H9 (cell line): ENCODE data around the gene XG. TPM values are rescaled to one million over a fixed set of nuclear protein-coding genes. Genes with fewer than 3 reads are reported as not detected.
A peak's percentile ranks its signal among the peaks of the same experiment; 100 is the strongest.

Experiments used
- DNase-seq: peaks from one replicate; pipeline ENCODE4 v3.0.0-alpha.2; 2017
- H2AFZ ChIP-seq: one replicate; pipeline ENCODE4 v1.6.1; 2013; ENCODE audit warnings: mild to moderate bottlenecking, low read length, control low read depth, moderate library complexity
- H2AK5ac ChIP-seq: 2 replicates; pipeline ENCODE4 v1.6.1; 2013; ENCODE audit warnings: low read length, control low read depth, mixed read lengths; ENCODE audit not compliant: insufficient read length
- H2BK120ac ChIP-seq: one replicate; pipeline ENCODE4 v1.6.1; 2013; ENCODE audit warnings: low read depth, mild to moderate bottlenecking, low read length, control low read depth, inconsistent platforms; ENCODE audit not compliant: poor library complexity, severe bottlenecking
- H2BK12ac ChIP-seq: 2 replicates; pipeline ENCODE4 v1.6.1; 2013; ENCODE audit warnings: low read length, control low read depth, mixed read lengths, low read depth; ENCODE audit not compliant: insufficient read length
- H2BK15ac ChIP-seq: 2 replicates; pipeline ENCODE4 v1.6.1; 2013; ENCODE audit warnings: low read depth, low read length, control low read depth
- H2BK20ac ChIP-seq: one replicate; pipeline ENCODE4 v1.6.1; 2013; ENCODE audit warnings: low read depth, mild to moderate bottlenecking, low read length, control low read depth, inconsistent platforms; ENCODE audit not compliant: poor library complexity, severe bottlenecking
- H2BK5ac ChIP-seq: 2 replicates; pipeline ENCODE4 v1.6.1; 2013; ENCODE audit warnings: low read length, control low read depth, mixed read lengths; ENCODE audit not compliant: insufficient read length
- H3K14ac ChIP-seq: 2 replicates; pipeline ENCODE4 v1.6.1; 2013; ENCODE audit warnings: low read length, control low read depth; ENCODE audit not compliant: insufficient read depth
- H3K18ac ChIP-seq: 2 replicates; pipeline ENCODE4 v1.6.1; 2013; ENCODE audit warnings: low read depth, mild to moderate bottlenecking, mixed read lengths, low read length, control low read depth; ENCODE audit not compliant: insufficient read length
- H3K23ac ChIP-seq: 2 replicates; pipeline ENCODE4 v1.6.1; 2013; ENCODE audit warnings: low read length, control low read depth, mixed read lengths, low read depth; ENCODE audit not compliant: insufficient read length
- H3K23me2 ChIP-seq: 2 replicates; pipeline ENCODE4 v1.6.1; 2013; ENCODE audit warnings: low read depth, mild to moderate bottlenecking, mixed read lengths, low read length, control low read depth; ENCODE audit not compliant: insufficient read length, poor library complexity, severe bottlenecking
- H3K27ac ChIP-seq: 2 replicates; pipeline ENCODE4 v1.5.1; 2013; ENCODE audit warnings: low read length, control low read depth, mixed read lengths, low read depth; ENCODE audit not compliant: insufficient read length
- H3K27me3 ChIP-seq: 2 replicates; pipeline ENCODE4 v1.6.1; 2013; ENCODE audit warnings: low read length, control low read depth, inconsistent platforms; ENCODE audit not compliant: insufficient read depth
- H3K4ac ChIP-seq: 2 replicates; pipeline ENCODE4 v1.6.1; 2013; ENCODE audit warnings: low read depth, mild to moderate bottlenecking, control low read depth, inconsistent platforms, low read length, moderate library complexity
- H3K4me1 ChIP-seq: 2 replicates; pipeline ENCODE4 v1.6.1; 2013; ENCODE audit warnings: low read length, control low read depth, inconsistent platforms; ENCODE audit not compliant: insufficient read depth
- H3K4me2 ChIP-seq: 2 replicates; pipeline ENCODE4 v1.6.1; 2013; ENCODE audit warnings: low read length, control low read depth, mixed read lengths; ENCODE audit not compliant: insufficient read length, insufficient read depth
- H3K56ac ChIP-seq: 2 replicates; pipeline ENCODE4 v1.6.1; 2013; ENCODE audit warnings: low read depth, mild to moderate bottlenecking, mixed read lengths, low read length, control low read depth; ENCODE audit not compliant: insufficient read length
- H3K79me1 ChIP-seq: 2 replicates; pipeline ENCODE4 v1.6.1; 2013; ENCODE audit warnings: low read depth, mild to moderate bottlenecking, moderate library complexity, low read length, control low read depth, inconsistent platforms; ENCODE audit not compliant: insufficient read depth, poor library complexity, severe bottlenecking
- H3K79me2 ChIP-seq: 2 replicates; pipeline ENCODE4 v1.6.1; 2013; ENCODE audit warnings: low read length, control low read depth, inconsistent platforms; ENCODE audit not compliant: insufficient read depth
- H3K9ac ChIP-seq: 2 replicates; pipeline ENCODE4 v1.6.1; 2013; ENCODE audit warnings: low read length, control low read depth, mixed read lengths; ENCODE audit not compliant: insufficient read length; ENCODE audit errors: extremely low read depth
- H3K9me3 ChIP-seq: one replicate; pipeline ENCODE4 v1.6.1; 2013; ENCODE audit warnings: low read depth, low read length, inconsistent platforms; ENCODE audit not compliant: control insufficient read depth
- H3T11ph ChIP-seq: one replicate; pipeline ENCODE4 v1.6.1; 2013; ENCODE audit warnings: mild to moderate bottlenecking, low read length, control low read depth, inconsistent platforms
- H4K20me1 ChIP-seq: one replicate; pipeline ENCODE4 v1.6.1; 2013; ENCODE audit not compliant: control insufficient read depth, insufficient read length, insufficient read depth
- H4K5ac ChIP-seq: 2 replicates; pipeline ENCODE4 v1.6.1; 2013; ENCODE audit warnings: low read depth, mild to moderate bottlenecking, mixed read lengths, low read length, control low read depth; ENCODE audit not compliant: insufficient read length
- H4K8ac ChIP-seq: replicated peaks from 2 replicates; pipeline ENCODE4 v1.6.1; 2013; ENCODE audit warnings: low read length, control low read depth, mixed read lengths, low read depth; ENCODE audit not compliant: insufficient read length
- H4K91ac ChIP-seq: 2 replicates; pipeline ENCODE4 v1.6.1; 2013; ENCODE audit warnings: low read depth, mild to moderate bottlenecking, moderate library complexity, mixed read lengths, low read length, control low read depth; ENCODE audit not compliant: insufficient read length
- H3K27ac Mint-ChIP-seq, 3 experiments: 2 replicates in 2 of 3; 3 replicates in 1 of 3; pipeline ENCODE4 v1.8.0; 2020 to 2021; ENCODE audit warnings: mixed read lengths in 3 of 3, mild to moderate bottlenecking in 1 of 3, moderate library complexity in 1 of 3
- H3K27me3 Mint-ChIP-seq: 2 replicates; pipeline ENCODE4 v1.8.0; 2021; ENCODE audit warnings: low read depth, mild to moderate bottlenecking, moderate library complexity, mixed read lengths
- H3K36me3 Mint-ChIP-seq, 3 experiments: 2 replicates in 2 of 3; 3 replicates in 1 of 3; pipeline ENCODE4 v1.8.0; 2020 to 2021; ENCODE audit warnings: low read depth in 3 of 3, mixed read lengths in 3 of 3; ENCODE audit not compliant: insufficient read depth in 1 of 3
- H3K4me1 Mint-ChIP-seq, 2 experiments: 2 replicates each; pipeline ENCODE4 v1.8.0; 2020; ENCODE audit warnings: mixed read lengths in 2 of 2
- H3K4me3 Mint-ChIP-seq, 2 experiments: 2 replicates in 1 of 2; 3 replicates in 1 of 2; pipeline ENCODE4 v1.8.0; 2020 to 2021; ENCODE audit warnings: mild to moderate bottlenecking in 2 of 2, mixed read lengths in 2 of 2, moderate library complexity in 1 of 2
- H3K9me3 Mint-ChIP-seq, 2 experiments: 2 replicates in 1 of 2; 3 replicates in 1 of 2; pipeline ENCODE4 v1.8.0; 2020; ENCODE audit warnings: mild to moderate bottlenecking in 2 of 2, mixed read lengths in 2 of 2, moderate library complexity in 1 of 2
- WGBS: extraction: QIAGEN DNeasy Blood & Tissue Kit; methylation state at CpG from one replicate; pipeline ENCODE4 v1.1.7; 2013; ENCODE audit warnings: missing lambda C conversion rate, low lambda C conversion rate, mixed read lengths; ENCODE audit not compliant: insufficient read length; ENCODE audit errors: extremely low coverage; 5-methylcytosine and 5-hydroxymethylcytosine counted together
- total RNA-seq: library from RNA; stranded (reverse); gene quantifications from 2 replicates; pipeline ENCODE4 v1.2.1, GENCODE V29; 2021
- TF ChIP-seq, protein P1 (sequence below): fragments of 200-600 bp; sonication (generic); conservative IDR thresholded peaks from 3 replicates; pipeline ENCODE4 v1.8.0; 2021; ENCODE audit warnings: antibody characterized with exemption, mild to moderate bottlenecking

Gene XG
- total RNA-seq, 1 experiment from 2014 or later: 1.1 TPM

- DNase-seq: no peak
- H3K23ac ChIP-seq: no peak overlapping the region
- Mint-ChIP-seq H3K9me3 (no peaks in the 10 kb centered on the region), H3K27me3 (no peaks in the 10 kb centered on the region), H3K4me3 (no peak overlapping the region), H3K27ac (peak overlapping the region in 2 of 3 experiments; percentile 16 to 65; a peak in 3 of 7 replicates), H3K4me1 (peaks cover 4 to 7% of the 10 kb centered on the region in 2 experiments; a peak in 3 of 4 replicates), H3K36me3 (peaks cover 8 to 24% (median 14%) of the 10 kb centered on the region in 3 experiments; a peak in 6 of 7 replicates)
- H3K27ac ChIP-seq: no peak overlapping the region
- no peak overlapping the region for H3T11ph ChIP-seq
- no peak overlapping the region for H4K91ac ChIP-seq
- H3K4ac ChIP-seq: no peak overlapping the region
- TF ChIP-seq, protein P1, sequence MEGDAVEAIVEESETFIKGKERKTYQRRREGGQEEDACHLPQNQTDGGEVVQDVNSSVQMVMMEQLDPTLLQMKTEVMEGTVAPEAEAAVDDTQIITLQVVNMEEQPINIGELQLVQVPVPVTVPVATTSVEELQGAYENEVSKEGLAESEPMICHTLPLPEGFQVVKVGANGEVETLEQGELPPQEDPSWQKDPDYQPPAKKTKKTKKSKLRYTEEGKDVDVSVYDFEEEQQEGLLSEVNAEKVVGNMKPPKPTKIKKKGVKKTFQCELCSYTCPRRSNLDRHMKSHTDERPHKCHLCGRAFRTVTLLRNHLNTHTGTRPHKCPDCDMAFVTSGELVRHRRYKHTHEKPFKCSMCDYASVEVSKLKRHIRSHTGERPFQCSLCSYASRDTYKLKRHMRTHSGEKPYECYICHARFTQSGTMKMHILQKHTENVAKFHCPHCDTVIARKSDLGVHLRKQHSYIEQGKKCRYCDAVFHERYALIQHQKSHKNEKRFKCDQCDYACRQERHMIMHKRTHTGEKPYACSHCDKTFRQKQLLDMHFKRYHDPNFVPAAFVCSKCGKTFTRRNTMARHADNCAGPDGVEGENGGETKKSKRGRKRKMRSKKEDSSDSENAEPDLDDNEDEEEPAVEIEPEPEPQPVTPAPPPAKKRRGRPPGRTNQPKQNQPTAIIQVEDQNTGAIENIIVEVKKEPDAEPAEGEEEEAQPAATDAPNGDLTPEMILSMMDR: no peak
- H3K14ac ChIP-seq: no peak overlapping the region
- no CpG with 5 or more reads among the region's 11 CpGs for WGBS
- H3K4me1 ChIP-seq: no peaks in the 10 kb centered on the region
- no peak overlapping the region for H3K18ac ChIP-seq
- H2BK120ac ChIP-seq: no peak overlapping the region
- no peak overlapping the region for H3K56ac ChIP-seq
- no peak overlapping the region for H2AFZ ChIP-seq
- no peaks in the 10 kb centered on the region for H3K23me2 ChIP-seq
- no peak overlapping the region for H4K5ac ChIP-seq
- H2AK5ac ChIP-seq: no peak overlapping the region
- H3K9me3 ChIP-seq: no peaks in the 10 kb centered on the region
- no peaks in the 10 kb centered on the region for H3K79me1 ChIP-seq
- H3K27me3 ChIP-seq: no peaks in the 10 kb centered on the region
- H3K4me2 ChIP-seq: no peak overlapping the region
- H3K9ac ChIP-seq: no peak overlapping the region
- H2BK12ac ChIP-seq: no peak overlapping the region
- no peaks in the 10 kb centered on the region for H3K79me2 ChIP-seq
- H4K8ac ChIP-seq: no peak overlapping the region
- H2BK5ac ChIP-seq: no peak overlapping the region
- no peaks in the 10 kb centered on the region for H4K20me1 ChIP-seq
- H2BK20ac ChIP-seq: no peak overlapping the region
- H2BK15ac ChIP-seq: no peak overlapping the region
These were observed 11.2 kb upstream of the XG start for GRCh38 chrX:2740672-2741071.
